Effector memory CD4-positive, alpha-beta T cell (primary cell): ENCODE measurements around the gene PVR.
"Not testable (repeated sequence)": the region's sequence is repeated elsewhere in the genome, so short reads cannot be mapped to it uniquely, and the experiment has no call there.

ENCODE experiments used
- DNase-seq, 3 donors: peaks; one replicate each; pipeline ENCODE4 v3.0.0-alpha.2; 2020
- H3K27ac ChIP-seq: 2 replicates; pipeline ENCODE4 v1.7.0; 2013; ENCODE audit warnings: mild to moderate bottlenecking, low read length, moderate library complexity; ENCODE audit not compliant: insufficient read depth, poor library complexity, severe bottlenecking
- H3K27me3 ChIP-seq: replicated peaks from 2 replicates; pipeline ENCODE4 v1.7.0; 2013; ENCODE audit warnings: mild to moderate bottlenecking, low read length; ENCODE audit not compliant: insufficient read depth, control insufficient read depth, poor library complexity, severe bottlenecking
- H3K36me3 ChIP-seq: 2 replicates; pipeline ENCODE4 v1.7.0; 2013; ENCODE audit warnings: mild to moderate bottlenecking, low read length, moderate library complexity; ENCODE audit not compliant: control insufficient read depth, insufficient read depth
- H3K4me1 ChIP-seq: 2 replicates; pipeline ENCODE4 v1.7.0; 2013; ENCODE audit warnings: low read length, mild to moderate bottlenecking; ENCODE audit not compliant: control insufficient read depth, insufficient read depth, poor library complexity, severe bottlenecking
- H3K4me3 ChIP-seq: 2 replicates; pipeline ENCODE4 v1.7.0; 2013; ENCODE audit warnings: low read length, low read depth, mild to moderate bottlenecking; ENCODE audit not compliant: insufficient read depth, poor library complexity, severe bottlenecking
- H3K9me3 ChIP-seq: 2 replicates; pipeline ENCODE4 v1.7.0; 2013; ENCODE audit warnings: mild to moderate bottlenecking, low read length, moderate library complexity; ENCODE audit not compliant: control insufficient read depth

PVR gene

DNA sequence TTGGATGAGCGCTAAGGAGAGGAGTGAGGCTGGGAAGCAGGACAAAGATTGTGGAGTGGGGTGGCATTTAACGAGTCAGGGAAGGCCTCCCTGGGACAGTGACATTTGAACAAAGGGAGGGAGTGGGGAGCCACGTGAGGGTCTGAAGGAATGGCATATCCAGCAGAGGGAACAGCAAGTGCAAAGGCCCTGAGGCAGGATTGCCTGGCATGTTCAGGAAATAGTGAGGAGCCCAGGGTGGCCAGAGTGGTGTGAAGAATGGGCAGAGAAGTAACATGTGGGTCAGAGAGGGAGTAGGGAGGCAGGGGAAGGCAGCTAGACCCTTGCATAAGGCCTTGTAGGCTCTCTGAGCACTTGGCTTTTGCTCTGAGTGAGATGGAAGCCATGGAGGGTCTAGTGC, 14.9 kb upstream of the PVR start:
- no peaks in the 10 kb centered on the region for H3K9me3 ChIP-seq
- no peak for DNase-seq
- no peak overlapping the region for H3K27ac ChIP-seq
- no peaks in the 10 kb centered on the region for H3K4me1 ChIP-seq
- no peak overlapping the region for H3K4me3 ChIP-seq
- H3K27me3 ChIP-seq = no peaks in the 10 kb centered on the region
- H3K36me3 ChIP-seq = no peaks in the 10 kb centered on the region

- H3K27ac ChIP-seq, DNase-seq, H3K36me3 ChIP-seq, H3K9me3 ChIP-seq, H3K4me1 ChIP-seq, H3K4me3 ChIP-seq, H3K27me3 ChIP-seq: not testable (repeated sequence)
Measured at GRCh38 chr19:44631611-44632010, 12.1 kb upstream of the PVR start.

DNA sequence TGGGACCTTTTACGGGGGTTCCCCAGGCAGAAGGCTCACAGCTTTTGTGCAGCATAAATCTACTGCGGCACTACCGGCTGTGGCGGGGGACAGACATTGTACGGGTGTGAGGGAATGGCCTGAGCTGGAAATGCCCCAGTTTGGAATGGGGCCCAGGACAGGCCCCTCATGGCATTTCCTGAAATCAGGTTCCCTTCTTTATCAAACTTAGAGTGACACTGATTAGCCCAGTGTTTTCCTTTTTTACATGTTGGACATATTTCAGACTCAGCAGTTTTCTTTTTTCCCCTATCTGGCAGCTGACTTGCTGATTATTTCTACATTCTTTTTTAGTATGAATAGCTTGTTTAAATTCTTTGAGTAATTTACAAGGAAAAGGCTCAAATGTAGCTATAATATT, 9.7 kb upstream of the PVR start:
- not testable (repeated sequence) for H3K9me3 ChIP-seq, H3K36me3 ChIP-seq, H3K4me3 ChIP-seq, DNase-seq, H3K4me1 ChIP-seq, H3K27ac ChIP-seq, H3K27me3 ChIP-seq

GRCh38 chr19:44634785-44635184, 8.9 kb upstream of the PVR start:
- Histone ChIP-seq H3K9me3 (no peaks in the 10 kb centered on the region), H3K27ac (no peak overlapping the region), H3K36me3 (no peaks in the 10 kb centered on the region), H3K4me1 (no peaks in the 10 kb centered on the region), H3K27me3 (no peaks in the 10 kb centered on the region), H3K4me3 (no peak overlapping the region)
- no peak for DNase-seq

DNA sequence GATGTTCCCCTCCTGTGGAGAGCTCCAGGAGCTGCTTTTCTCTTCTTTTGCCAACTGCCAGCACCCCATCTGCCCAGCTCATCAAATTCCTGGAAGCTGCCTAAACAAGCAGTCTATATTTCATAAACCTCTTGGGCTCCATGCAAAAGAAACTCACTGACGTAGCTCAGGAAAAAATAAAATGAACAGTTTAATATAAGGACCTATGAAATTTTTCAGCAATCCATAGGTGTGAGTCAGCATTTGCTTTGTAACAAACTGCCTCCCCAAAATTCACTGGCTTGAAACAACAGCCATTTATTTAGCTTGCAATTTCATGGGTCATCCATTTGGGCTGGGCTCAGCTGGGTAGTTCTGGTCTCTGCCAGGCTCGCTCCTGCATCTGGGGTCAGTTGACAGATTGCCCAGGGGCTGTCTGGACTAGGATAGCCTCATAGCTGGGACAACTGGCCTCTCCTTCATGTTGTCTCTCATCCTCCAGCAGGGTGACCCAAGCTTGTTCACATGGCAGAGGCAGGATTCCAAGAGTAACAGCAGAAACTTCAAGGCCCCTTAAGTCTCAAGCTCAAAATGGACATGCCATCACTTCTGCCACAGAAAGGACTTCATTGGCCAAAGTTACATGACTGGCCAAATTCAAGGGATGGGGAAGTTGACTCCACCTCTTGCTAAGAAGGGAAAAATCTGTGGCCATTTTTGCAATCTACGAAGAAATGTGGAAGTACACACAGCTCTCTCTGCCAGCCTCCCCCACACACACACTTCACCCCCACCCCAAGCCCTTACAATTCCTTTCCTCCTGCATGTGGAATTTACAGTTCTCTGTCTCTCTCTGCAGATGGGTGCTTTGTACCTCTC, 7.9 kb upstream of the PVR start:
- no peak for DNase-seq
- Histone ChIP-seq H3K4me3 (no peak overlapping the region), H3K27ac (no peak overlapping the region), H3K4me1 (no peaks in the 10 kb centered on the region), H3K9me3 (no peaks in the 10 kb centered on the region), H3K27me3 (no peaks in the 10 kb centered on the region), H3K36me3 (no peaks in the 10 kb centered on the region)

GRCh38 chr19:44636439-44637389, 7.0 kb upstream of the PVR start:
- no peak overlapping the region for H3K4me3 ChIP-seq
- DNase-seq = no peak

DNA sequence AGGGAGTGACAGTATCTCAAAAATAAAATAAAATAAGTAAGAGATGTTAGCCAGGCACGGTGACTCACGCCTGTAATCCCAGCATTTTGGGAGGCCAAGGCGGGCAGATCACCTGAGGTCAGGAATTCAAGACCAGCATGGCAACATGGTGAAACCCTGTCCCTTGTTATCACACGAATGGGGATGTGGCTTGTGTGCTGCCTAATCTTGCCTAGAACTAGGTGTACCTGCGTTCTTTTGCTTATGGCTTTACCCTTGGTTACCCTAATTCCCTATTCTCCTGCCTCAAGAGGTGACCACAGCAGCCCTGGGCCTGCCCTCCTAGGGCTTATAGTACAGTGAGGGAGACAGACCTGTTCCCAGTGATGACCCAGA, 6.3 kb upstream of the PVR start:
- no peak for DNase-seq
- Histone ChIP-seq H3K27ac (no peak overlapping the region), H3K27me3 (no peaks in the 10 kb centered on the region), H3K4me1 (no peaks in the 10 kb centered on the region), H3K36me3 (no peaks in the 10 kb centered on the region), H3K4me3 (no peak overlapping the region), H3K9me3 (no peaks in the 10 kb centered on the region)

More at GRCh38 chr19:44636439-44637389, 7.0 kb upstream of the PVR start:
- Histone ChIP-seq H3K4me1 (no peaks in the 10 kb centered on the region), H3K36me3 (no peaks in the 10 kb centered on the region), H3K9me3 (no peaks in the 10 kb centered on the region), H3K27ac (no peak overlapping the region), H3K27me3 (no peaks in the 10 kb centered on the region)

GRCh38 chr19:44640518-44640917, 3.2 kb upstream of the PVR start:
- no peaks in the 10 kb centered on the region for H3K27me3 ChIP-seq
- no peak for DNase-seq
- no peaks in the 10 kb centered on the region for H3K9me3 ChIP-seq
- no peaks in the 10 kb centered on the region for H3K4me1 ChIP-seq
- H3K27ac ChIP-seq = no peak overlapping the region
- no peaks in the 10 kb centered on the region for H3K36me3 ChIP-seq
- no peak overlapping the region for H3K4me3 ChIP-seq

- Histone ChIP-seq H3K4me3 (no peak overlapping the region), H3K36me3 (no peaks in the 10 kb centered on the region), H3K9me3 (no peaks in the 10 kb centered on the region), H3K4me1 (no peaks in the 10 kb centered on the region), H3K27me3 (peaks cover 9% of the 10 kb centered on the region), H3K27ac (no peak overlapping the region)
- no peak for DNase-seq
Measured at GRCh38 chr19:44641501-44642265, 2.0 kb upstream of the PVR start.
